HG02884 (cell line): ENCODE data around the gene DRC7.

Experiments used
- ATAC-seq: cut with Tn5 transposase; IDR thresholded peaks from one replicate; pipeline ENCODE4 v1.9.1; 2021; ENCODE audit warnings: mild to moderate bottlenecking, moderate library complexity; ENCODE audit not compliant: unreplicated experiment

Gene DRC7

DNA sequence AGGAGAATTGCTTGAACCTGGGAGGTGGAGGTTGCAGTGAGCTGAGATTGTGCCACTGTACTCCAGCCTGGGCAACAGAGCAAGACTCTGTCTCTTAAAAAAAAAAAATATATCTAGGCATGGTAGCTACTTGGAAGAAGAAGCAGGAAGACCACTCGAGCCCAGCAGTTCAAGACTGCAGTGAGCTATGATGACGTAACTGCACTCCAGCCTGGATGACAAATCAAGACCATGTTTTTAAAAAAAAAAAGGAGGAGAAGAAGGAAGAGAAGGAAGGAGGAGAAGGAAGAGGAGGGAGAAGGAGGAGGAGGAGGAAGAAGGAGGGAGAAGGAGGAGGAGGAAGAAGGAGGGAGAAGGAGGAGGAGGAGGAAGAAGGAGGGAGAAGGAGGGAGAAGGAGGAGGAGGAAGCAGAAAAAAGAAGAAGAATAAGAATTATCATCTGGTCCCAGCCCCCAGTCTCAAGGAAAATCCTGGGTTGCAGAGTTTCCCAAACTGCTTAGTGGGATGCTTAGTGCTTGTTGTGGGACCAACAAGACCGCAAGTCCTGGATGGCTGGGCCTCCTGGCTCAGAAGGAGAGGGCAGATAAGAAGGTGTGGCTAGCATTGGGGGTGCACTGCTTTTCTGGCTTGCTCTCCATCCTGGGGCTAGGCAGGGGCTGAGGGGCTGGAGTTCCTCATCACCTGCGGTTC is 3.7 kb upstream of the DRC7 start:
- ATAC-seq, result no peak

DNA sequence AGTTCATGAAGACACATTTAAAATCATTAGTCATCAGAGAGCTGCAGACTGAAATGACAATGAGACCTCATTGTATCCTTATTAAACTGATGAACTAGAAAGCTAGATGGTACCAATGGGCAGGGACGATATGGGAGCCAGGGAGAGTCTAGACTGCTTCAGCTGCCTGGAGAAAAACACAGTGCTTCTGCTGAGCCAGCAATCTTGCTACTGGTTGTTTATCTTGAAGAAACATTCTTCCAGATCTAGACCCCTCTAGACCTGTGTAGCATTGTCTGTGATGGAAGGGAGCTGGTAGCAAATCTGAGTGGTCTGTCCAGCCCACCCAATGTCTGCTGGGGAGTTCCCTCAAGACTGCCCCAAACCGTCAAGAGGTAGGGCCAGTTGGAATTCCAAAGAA is 2.0 kb upstream of the DRC7 start:
- ATAC-seq, result no peak

DNA sequence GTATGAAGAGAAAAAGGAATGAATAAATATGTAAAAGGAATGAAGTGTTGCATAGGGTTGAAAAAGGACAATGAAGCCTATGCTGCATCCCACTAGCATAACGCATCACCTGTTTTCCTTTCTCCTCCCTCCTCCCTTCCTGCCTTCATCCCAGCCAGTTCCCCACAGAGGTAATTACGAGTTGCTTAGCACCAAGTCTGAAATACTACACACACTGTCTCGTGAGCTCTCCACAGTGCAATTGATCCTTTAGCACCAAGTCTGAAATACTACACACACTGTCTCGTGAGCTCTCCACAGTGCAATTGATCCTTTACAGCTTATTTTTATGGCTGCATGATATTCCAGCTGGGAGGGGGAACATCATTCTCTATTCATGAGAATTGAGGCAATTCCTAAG is 1.1 kb upstream of the DRC7 start:
- no peak for ATAC-seq

DNA sequence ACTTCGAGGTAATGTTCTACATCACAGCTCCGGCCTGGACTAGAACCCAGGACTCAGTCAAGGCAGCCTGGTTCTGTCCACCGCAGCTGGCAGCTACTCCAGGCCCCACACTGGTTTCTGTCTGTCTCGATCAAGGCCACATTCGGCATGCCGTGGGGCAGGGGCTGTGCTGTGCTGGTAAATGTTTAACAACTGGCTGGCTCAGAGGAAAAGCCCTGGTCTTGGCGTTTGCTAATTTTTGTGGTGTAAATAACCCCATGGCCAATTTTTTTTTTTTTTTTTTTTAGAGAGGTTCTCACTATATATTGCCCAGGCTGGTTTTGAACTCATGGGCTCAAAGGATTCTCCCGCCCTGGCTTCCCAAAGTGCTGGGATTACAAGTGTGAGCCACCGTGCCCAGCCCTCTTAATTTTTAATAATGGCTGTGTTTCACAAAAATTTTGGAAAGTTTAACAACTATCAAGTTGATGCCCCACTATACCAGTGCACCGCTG is 328 bp upstream of the DRC7 start:
- no peak for ATAC-seq

DNA sequence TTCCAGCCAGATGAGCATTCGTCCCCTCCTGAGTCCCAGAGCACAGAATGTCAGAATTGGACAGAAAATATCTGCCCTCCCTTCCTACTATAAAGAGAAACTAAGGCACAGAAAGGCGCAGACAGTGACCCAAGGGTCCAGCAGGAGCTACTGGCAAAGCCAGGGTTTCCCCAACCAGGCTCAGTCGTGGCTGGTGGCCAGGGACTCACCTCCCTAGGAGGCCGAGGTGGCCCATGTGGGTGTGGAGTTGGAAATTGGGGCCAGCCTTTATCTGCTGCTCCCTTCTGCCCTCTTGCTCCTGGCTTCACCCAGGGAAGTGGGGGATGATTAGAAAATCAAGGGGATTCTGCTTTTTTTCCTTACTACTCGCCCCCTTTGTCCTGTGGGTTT is 1.1 kb downstream of the DRC7 start:
- no peak for ATAC-seq

DNA sequence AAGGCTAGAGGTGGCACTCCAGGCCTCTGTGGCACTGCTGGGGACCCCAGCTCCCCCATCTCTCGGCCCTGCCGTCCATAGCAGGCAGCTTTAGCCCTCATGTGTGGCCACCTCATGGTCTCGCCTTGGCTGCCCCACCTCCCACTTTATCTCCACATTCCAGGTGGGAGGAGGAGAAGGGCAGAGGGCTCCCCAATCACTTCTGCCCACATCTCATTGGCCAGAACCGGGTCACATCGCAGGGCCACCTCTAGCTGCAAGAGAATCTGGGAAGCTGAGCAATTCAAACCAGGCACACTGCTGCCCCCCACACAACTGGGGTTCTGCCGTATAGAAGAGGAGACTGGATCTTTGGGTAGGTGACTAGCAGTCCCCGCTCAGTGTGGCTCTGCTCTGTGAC is 1.6 kb downstream of the DRC7 start:
- ATAC-seq, result no peak

DNA sequence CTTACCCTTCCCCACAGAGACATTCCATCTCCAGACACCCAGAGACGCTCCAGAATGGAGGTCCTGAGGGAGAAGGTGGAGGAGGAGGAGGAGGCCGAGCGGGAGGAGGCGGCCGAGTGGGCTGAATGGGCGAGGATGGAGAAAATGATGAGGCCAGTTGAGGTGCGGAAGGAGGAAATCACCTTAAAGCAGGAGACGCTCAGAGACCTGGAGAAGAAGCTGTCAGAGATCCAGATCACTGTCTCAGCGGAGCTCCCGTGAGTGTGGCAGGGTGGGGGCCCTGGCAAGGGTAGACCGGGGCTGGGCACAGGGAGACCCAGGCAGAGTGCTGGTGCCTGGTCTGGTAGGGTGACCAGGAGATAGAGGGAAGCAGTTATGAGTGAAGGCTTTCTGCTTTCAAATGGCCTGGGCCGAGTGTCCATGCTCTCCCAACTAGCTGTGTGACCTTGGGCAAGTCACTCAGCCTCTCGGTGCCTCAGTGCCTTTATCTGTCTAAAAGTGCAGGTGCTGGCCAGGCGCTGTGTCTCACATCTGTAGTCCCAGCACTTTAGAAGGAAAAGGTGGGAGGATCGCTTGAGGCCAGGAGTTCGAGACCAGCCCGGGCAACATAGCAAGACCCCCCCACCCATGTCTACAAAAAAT is 3.4 kb downstream of the DRC7 start:
- ATAC-seq, result no peak

DNA sequence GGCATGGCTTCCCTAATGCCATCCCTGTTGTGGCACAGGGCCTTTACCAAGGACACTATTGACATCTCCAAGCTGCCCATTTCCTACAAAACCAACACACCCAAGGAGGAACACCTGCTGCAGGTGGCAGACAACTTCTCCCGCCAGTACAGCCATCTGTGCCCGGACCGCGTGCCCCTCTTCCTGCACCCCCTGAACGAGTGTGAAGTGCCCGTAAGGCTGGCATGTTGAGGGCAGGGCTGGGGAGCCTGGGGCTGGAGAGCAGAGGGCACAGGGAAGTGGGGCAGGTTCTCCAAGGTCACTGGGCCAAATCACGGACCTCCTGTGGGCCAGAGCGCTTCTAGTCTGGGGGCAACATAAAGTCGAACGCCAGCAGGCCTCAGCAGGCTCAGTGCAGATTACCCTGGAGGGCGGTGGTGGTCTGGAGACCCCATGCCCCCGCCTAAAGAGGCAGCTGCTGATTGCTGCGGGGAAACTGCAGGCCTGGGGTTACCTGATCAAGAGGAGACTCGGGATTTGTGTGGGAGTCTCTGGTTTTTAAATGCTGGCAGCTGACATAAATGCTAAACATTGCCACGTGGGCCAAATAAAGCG is 4.3 kb downstream of the DRC7 start:
- ATAC-seq, result no peak

DNA sequence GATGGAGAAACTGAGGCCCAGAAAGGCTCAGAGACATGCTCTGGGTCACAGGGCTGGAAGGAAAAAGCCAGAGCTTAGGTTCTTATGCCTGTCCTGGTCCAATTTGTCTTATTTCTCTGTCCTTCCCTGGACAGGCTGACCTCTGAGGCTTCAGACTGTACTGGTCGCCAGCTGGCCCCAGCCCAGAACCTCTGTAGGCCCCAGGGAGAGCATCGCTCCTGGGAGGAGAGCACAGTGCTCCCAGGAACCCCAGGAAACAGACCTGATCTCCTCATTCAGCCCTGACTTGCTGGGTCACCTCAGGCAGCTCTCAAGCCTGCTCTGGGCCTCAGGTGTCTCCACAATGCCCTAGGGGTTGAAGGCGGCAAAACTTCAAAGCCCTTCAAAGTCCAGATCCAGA is 4.9 kb downstream of the DRC7 start:
- no peak for ATAC-seq

DNA sequence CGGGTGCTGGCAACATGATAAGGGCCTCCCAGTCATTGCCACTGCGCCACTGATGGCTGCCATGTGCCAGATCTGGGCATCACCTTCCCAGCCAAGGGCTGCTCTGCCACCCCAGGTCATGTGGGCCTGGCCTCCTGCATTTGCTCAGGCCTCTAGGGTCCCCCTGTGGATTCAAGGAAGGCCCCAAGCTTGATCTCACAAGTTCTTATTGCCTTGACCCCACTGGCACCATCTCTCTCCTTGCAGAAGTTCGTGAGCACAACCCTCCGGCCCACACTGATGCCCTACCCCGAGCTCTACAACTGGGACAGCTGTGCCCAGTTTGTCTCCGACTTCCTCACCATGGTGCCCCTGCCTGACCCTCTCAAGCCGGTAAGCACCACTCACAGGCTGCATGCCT is 5.3 kb downstream of the DRC7 start:
- ATAC-seq, result no peak

DNA sequence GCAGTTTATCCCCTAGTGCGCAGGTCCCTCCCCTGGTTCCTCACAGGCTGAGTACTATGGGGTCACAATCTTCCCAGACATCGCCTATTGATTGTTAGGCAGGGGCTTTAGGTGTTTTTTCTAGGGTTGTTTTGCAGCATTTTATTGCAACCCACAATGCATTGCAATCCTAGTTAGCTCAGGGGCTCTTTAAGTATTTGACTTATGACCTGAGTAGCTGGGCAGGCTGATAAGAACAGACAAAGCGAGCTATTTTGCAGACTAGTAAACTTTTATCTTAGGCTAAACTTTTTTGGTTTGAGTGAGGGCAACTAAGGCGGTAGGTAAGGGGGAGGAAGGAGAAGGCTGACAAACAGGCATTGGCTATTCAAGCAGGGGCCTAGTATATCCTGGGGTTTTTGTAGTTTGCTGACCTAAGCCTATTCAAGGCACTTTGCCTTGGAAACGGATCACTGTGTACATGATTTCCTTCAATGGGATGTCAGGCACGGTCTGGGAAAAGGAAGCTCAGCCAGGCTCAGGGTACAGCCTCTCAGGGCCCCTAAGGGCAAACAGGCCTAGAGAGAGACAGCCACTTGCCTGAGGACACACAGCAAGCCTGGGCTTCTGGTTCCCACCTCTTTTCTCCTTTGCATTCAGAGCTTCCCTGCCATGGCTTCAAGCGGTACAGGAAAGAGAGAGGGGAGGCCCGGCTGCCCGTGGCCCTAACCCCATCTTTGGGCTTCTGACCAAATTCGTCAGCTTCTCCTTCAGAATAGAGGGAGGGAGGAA is 6.4 kb downstream of the DRC7 start:
- ATAC-seq, result no peak

DNA sequence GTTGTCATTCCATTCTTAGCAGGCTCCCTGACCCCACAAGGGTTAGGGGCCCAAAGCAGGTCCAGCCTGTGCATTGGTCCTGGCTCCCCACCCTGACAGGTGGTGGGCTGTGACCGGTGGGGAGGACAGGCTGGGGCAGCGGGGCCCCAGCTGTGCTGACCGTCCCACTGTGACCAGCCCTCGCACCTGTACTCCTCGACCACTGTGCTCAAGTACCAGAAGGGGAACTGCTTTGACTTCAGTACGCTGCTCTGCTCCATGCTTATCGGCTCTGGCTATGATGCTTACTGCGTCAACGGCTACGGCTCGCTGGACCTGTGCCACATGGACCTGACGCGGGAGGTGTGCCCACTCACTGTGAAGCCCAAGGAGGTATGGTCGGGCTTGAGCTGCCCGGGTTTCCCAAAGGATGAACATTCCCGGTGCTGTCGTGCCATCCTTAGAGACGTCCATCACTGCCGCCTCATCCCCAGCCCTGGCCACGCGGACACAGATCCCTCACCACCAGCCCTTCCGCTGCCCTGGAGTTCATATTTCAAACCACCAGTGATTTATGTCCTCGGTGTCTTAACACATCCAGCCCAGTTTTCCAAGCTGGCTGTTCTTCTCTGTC is 7.3 kb downstream of the DRC7 start:
- no peak for ATAC-seq

DNA sequence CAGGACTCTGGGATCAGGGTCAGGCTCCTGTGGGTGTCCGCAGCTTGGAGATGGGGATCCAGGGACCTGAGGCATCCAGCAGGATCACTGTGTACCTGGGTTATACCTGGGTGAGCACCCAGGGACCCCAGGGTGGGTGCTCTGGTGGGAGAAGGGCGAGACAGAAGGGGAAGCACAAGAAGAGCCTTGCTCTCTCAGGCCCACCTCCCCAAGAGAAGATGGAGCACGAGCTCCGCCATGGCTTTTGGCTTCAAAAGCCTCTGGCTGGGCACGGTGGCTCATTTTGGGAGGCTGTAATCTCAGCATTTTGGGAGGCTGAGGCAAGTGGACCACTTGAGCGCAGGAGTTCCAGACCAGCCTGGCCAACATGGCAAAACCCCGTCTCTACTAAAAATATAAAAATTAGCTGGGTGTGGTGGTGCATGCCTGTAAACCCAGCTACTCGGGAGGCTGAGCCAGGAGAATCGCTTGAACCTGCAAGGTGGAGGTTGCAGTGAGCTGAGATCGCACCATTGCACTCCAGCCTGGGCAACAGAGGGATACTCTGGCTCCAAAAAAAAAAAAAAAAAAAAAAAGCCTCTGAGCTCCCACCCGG is 8.9 kb downstream of the DRC7 start:
- ATAC-seq, result no peak

DNA sequence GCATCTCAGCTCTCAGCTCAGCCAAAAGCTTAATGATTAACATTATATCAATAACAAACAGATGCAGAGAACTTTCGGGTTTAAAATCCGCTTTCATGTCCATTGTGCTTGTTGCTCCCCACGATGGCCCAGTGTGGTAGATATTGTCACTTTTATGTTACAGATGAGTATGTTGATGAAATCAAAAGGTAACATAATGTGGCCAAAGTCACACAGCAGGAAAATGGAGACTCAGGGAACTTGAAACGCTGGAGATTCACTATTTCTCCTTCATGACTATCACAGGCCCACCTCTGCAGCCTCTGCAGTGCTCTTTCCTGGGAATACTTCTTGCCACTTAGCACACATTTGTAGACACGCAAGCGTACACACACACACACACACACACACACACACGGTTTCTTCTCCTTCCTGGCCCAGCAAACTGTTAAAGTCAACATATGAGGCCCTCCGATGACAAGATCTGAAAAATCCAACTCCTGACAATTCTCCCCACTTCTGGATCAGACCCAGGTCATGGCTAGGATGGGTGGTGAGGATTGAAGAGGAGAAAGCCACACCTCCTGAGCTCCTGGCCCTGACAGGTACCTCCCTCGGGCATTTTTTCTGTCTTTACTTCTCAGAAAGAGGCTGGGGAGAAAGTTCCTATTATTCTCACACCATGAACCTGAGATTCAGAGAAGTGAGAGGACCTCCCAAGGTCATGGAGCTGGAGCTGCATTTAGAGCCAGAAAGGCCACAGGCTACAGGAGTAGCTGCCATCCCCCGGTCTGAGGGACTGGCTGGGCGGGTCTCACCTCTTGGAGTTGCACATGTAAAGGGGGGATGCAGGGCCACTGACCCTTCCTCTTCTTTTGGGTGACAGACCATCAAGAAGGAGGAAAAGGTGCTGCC is 9.7 kb downstream of the DRC7 start:
- no peak for ATAC-seq

DNA sequence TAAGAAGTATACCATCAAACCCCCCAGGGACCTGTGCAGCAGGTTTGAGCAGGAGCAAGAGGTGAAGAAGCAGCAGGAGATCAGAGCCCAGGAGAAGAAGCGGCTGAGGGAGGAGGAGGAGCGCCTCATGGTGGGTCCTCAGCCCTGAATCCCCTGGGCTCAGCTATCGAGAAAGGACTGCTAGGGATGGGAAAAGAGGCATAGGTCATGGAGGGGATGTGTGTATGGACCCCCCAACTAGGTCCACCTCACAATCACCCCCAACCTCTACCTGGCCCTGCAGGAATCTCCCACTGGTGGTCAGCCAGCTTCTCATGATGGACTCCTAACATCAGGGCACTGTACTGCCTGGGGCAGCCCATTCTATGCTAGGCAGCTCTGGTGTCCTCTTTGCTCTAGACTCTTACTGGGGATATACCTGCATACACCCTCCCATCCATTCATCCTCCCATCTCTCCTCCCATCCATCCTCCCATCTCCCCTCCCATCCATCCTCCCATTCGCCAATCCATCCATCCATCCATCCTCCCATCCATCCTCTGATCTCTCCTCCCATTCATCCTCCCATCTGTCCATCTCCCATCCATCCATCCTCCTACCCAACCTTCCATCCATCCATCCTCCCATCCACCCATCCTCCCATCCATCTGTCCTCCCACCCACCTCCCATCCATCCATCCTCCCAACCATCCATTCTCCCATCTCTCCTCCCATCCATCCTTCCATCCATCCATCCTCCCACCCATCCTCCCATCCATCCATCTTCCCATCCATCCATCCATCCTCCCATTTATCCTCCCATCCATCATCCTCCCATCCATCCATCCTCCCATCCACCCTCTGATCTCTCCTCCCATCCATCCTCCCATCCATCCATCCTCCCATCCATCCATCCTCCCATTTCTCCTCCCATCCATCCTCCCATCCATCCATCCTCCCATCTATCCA is 10.6 kb downstream of the DRC7 start:
- no peak for ATAC-seq

DNA sequence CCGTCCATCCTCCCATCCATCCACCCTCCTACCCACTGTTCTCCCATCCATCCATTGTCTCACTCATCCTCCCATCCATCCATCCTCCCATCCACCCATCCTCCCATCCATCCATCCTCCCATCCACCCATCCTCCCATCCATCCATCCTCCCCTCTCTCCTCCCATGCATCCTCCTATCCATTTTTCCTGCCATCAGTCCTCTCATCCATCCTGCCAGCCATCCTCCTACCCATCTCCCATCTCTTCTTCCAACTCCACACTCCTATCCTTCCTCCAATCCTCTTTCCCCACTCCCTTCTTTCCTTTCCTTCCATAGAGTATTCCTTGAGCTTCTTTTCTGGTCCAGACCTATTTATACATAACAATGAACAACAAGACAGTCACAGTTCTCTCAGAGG is 12.1 kb downstream of the DRC7 start:
- ATAC-seq, result no peak

DNA sequence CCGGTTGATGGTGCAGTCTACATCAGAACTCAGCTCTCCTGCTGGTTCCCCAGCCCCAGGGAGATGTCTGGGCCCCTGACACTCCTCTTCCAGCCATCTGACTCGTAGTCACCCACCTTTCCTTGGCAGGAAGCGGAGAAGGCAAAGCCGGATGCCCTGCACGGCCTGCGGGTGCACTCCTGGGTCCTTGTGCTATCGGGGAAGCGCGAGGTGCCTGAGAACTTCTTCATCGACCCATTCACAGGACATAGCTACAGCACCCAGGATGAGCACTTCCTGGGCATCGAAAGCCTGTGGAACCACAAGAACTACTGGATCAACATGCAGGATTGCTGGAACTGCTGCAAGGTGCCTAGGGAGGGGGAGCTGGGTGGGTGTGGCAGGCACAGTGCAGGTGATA is 12.7 kb downstream of the DRC7 start:
- ATAC-seq, result no peak

DNA sequence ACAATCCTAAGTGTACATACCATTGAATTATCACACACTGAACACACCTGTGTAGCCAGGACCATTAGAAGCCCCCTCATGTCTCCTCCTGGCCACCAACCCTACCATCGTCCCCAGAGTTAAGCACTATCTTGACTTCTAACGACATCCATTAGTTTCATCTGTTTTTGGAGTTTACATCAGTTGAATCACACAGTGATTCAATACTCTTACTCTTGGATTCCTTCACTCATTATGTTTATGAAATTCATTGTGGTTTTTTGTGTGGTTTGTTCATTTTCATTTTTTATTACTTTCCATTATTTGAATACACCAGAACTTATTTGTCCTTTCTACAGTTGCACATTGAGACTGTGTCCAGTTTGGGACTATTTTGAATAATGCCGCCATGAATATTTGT is 13.6 kb downstream of the DRC7 start:
- ATAC-seq, result no peak

DNA sequence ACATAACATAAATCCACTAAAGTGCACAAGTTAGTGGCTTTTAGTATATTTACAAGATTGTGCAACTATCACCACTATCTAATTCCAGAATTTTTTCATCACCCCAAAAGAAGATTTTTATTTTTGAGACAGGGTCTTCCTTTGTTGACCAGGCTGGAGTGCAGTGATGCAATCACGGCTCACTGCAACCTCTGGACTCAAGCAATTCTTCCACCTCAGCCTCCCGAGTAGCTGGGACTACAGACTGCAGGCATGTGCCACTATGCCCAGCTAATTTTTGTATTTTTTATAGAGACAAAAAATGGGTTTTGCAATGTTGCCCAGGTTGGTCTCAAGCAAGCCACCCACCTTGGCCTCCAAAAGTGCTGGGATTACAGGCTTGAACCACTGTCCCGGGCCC is 15.1 kb downstream of the DRC7 start:
- ATAC-seq, result no peak
